ENCODE measurements around the gene MBTPS1. TPM values are rescaled to one million over a fixed set of nuclear protein-coding genes. Genes with fewer than 3 reads are reported as not detected.

Gene MBTPS1
- total and polyA plus RNA-seq, 2 experiments from 2014 or later = 61.0 to 69.7 TPM

- TF ChIP-seq CTCF (IDR thresholded peaks at IDR 0.05; ENCODE audit: low read depth, low read length) = no peak
- no peaks in the 10 kb centered on the region for H3K36me3 ChIP-seq
- H3K9me3 ChIP-seq (ENCODE audit: low read depth) = no peaks in the 10 kb centered on the region
- DNase-seq (ENCODE audit: low read depth in 1 of 2, low spot score in 1 of 2) = no peak
- H3K27me3 ChIP-seq = no peaks in the 10 kb centered on the region
- H3K4me1 ChIP-seq (ENCODE audit: low read depth) = peaks cover 17% of the 10 kb centered on the region
- H3K27ac ChIP-seq = no peak overlapping the region
- no peak overlapping the region for H3K4me3 ChIP-seq
Measured at GRCh38 chr16:84039696-84040095, 77.0 kb downstream of the MBTPS1 start.

GRCh38 chr16:84038469-84038868 is 78.3 kb downstream of the MBTPS1 start:
- H3K27ac ChIP-seq = no peak overlapping the region
- peaks cover 12% of the 10 kb centered on the region for H3K4me1 ChIP-seq (ENCODE audit: low read depth)
- no peak for TF ChIP-seq CTCF (IDR thresholded peaks at IDR 0.05; ENCODE audit: low read depth, low read length)
- no peak overlapping the region for H3K4me3 ChIP-seq
- no peaks in the 10 kb centered on the region for H3K36me3 ChIP-seq
- DNase-seq (ENCODE audit: low read depth in 1 of 2, low spot score in 1 of 2) = no peak
- H3K9me3 ChIP-seq (ENCODE audit: low read depth) = no peaks in the 10 kb centered on the region
- no peaks in the 10 kb centered on the region for H3K27me3 ChIP-seq

GRCh38 chr16:84036982-84037425 is 79.7 kb downstream of the MBTPS1 start:
- no peak for DNase-seq (ENCODE audit: low read depth in 1 of 2, low spot score in 1 of 2)
- Histone ChIP-seq H3K27me3 (no peaks in the 10 kb centered on the region), H3K4me3 (no peak overlapping the region), H3K36me3 (no peaks in the 10 kb centered on the region), H3K4me1 (ENCODE audit: low read depth) (no peaks in the 10 kb centered on the region), H3K9me3 (ENCODE audit: low read depth) (no peaks in the 10 kb centered on the region), H3K27ac (no peak overlapping the region)
- TF ChIP-seq CTCF (IDR thresholded peaks at IDR 0.05; ENCODE audit: low read depth, low read length) = no peak

GRCh38 chr16:84036131-84036530 is 80.6 kb downstream of the MBTPS1 start:
- H3K27me3 ChIP-seq = no peaks in the 10 kb centered on the region
- H3K4me1 ChIP-seq (ENCODE audit: low read depth) = no peaks in the 10 kb centered on the region
- no peak overlapping the region for H3K4me3 ChIP-seq
- no peaks in the 10 kb centered on the region for H3K36me3 ChIP-seq
- no peaks in the 10 kb centered on the region for H3K9me3 ChIP-seq (ENCODE audit: low read depth)
- H3K27ac ChIP-seq = no peak overlapping the region
- no peak for DNase-seq (ENCODE audit: low read depth in 1 of 2, low spot score in 1 of 2)
- TF ChIP-seq CTCF (IDR thresholded peaks at IDR 0.05; ENCODE audit: low read depth, low read length) = no peak

- no peak for TF ChIP-seq CTCF (IDR thresholded peaks at IDR 0.05; ENCODE audit: low read depth, low read length)
- Histone ChIP-seq H3K27me3 (no peaks in the 10 kb centered on the region), H3K27ac (no peak overlapping the region), H3K36me3 (no peaks in the 10 kb centered on the region), H3K9me3 (ENCODE audit: low read depth) (no peaks in the 10 kb centered on the region), H3K4me1 (ENCODE audit: low read depth) (no peaks in the 10 kb centered on the region), H3K4me3 (no peak overlapping the region)
- no peak for DNase-seq (ENCODE audit: low read depth in 1 of 2, low spot score in 1 of 2)
Measured at GRCh38 chr16:84034516-84034915, 82.2 kb downstream of the MBTPS1 start.

Measured in cardiac muscle cell (in vitro differentiated cells and primary cell).